ENCODE measurements around the gene NDRG2. TPM values are rescaled to one million over a fixed set of nuclear protein-coding genes. Genes with fewer than 3 reads are reported as not detected.

The NDRG2 gene
- total and polyA plus RNA-seq, 10 donors = 72.4 to 335 (median 201) TPM

- TF ChIP-seq, protein P1, sequence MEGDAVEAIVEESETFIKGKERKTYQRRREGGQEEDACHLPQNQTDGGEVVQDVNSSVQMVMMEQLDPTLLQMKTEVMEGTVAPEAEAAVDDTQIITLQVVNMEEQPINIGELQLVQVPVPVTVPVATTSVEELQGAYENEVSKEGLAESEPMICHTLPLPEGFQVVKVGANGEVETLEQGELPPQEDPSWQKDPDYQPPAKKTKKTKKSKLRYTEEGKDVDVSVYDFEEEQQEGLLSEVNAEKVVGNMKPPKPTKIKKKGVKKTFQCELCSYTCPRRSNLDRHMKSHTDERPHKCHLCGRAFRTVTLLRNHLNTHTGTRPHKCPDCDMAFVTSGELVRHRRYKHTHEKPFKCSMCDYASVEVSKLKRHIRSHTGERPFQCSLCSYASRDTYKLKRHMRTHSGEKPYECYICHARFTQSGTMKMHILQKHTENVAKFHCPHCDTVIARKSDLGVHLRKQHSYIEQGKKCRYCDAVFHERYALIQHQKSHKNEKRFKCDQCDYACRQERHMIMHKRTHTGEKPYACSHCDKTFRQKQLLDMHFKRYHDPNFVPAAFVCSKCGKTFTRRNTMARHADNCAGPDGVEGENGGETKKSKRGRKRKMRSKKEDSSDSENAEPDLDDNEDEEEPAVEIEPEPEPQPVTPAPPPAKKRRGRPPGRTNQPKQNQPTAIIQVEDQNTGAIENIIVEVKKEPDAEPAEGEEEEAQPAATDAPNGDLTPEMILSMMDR (IDR thresholded peaks at IDR 0.05 in 8 of 11, conservative IDR thresholded peaks at IDR 0.05 in 3 of 11) = no peak
- TF ChIP-seq POLR2A (IDR thresholded peaks at IDR 0.05) = no peak
- TF ChIP-seq POLR2AphosphoS5 (IDR thresholded peaks at IDR 0.05) = no peak
- peaks cover 0 to 49% (median 25%) of the 10 kb centered on the region in 6 donors for H3K4me1 ChIP-seq
- 57 to 74% (median 67%) methylated on average over 2 of the region's 2 CpGs for WGBS, 5 donors
- no peaks in the 10 kb centered on the region for H3K36me3 ChIP-seq
- DNase-seq = no peak
- H3K27ac ChIP-seq = peak overlapping the region in 6 of 8 donors; percentile 8 to 64 (median 48)
- peaks cover 0 to 6% (median 0%) of the 10 kb centered on the region in 7 donors for H3K27me3 ChIP-seq (replicated peaks in 1 of 7)
- no peaks in the 10 kb centered on the region for H3K9me3 ChIP-seq
- H3K4me3 ChIP-seq = no peak overlapping the region
- intact Hi-C loops (cut with DNase I; ENCODE audit: low total_unique reads) = no loop called here
These were observed 22.5 kb upstream of the NDRG2 start for GRCh38 chr14:21047378-21047781.

GRCh38 chr14:21043974-21044618 lies 19.2 kb upstream of the NDRG2 start:
- TF ChIP-seq POLR2A (IDR thresholded peaks at IDR 0.05) (no peak), POLR2AphosphoS5 (IDR thresholded peaks at IDR 0.05) (peak in 2 of 3 donors; percentile 80 to 84)
- Histone ChIP-seq H3K4me1 (peaks cover 8 to 61% (median 36%) of the 10 kb centered on the region in 6 donors), H3K4me3 (no peak overlapping the region), H3K27ac (peak overlapping the region in 6 of 8 donors; percentile 4 to 72 (median 58)), H3K9me3 (no peaks in the 10 kb centered on the region), H3K36me3 (no peaks in the 10 kb centered on the region), H3K27me3 (replicated peaks in 1 of 7) (no peaks in the 10 kb centered on the region)
- no peak for DNase-seq
- 19 to 31% (median 24%) methylated on average over 6 of the region's 6 CpGs for WGBS, 5 donors
- intact Hi-C loops (cut with DNase I; ENCODE audit: low total_unique reads) = no loop called here

DNA sequence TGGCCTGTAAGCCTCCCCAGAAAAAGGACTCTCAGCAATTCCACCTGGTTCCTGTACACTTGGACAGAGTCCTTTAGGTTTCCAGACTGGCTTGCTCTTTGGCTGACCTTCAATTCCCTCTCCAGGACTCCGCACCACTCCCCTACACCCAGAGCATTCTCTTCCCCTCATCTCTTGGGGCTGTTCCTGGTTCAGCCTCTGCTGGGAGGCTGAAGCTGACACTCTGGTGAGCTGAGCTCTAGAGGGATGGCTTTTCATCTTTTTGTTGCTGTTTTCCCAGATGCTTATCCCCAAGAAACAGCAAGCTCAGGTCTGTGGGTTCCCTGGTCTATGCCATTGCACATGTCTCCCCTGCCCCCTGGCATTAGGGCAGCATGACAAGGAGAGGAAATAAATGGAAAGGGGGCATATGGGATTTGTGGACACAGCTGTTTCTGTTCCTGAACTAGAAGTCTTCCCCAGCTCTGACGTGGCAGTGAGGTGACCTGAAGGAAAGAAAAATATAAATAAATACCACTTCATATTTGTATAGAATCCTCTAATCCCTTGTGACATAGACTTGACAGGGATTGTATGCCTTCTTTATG lies 18.6 kb upstream of the NDRG2 start:
- Histone ChIP-seq H3K36me3 (no peaks in the 10 kb centered on the region), H3K27me3 (replicated peaks in 1 of 7) (no peaks in the 10 kb centered on the region), H3K4me3 (no peak overlapping the region), H3K27ac (peak overlapping the region in 7 of 8 donors; percentile 4 to 72 (median 58)), H3K4me1 (peaks cover 11 to 61% (median 38%) of the 10 kb centered on the region in 6 donors), H3K9me3 (no peaks in the 10 kb centered on the region)
- WGBS, 5 donors = 49 to 64% (median 50%) methylated on average over 2 of the region's 2 CpGs
- DNase-seq = no peak
- intact Hi-C loops (cut with DNase I; ENCODE audit: low total_unique reads) = no loop called here
- TF ChIP-seq POLR2A (IDR thresholded peaks at IDR 0.05) (no peak), POLR2AphosphoS5 (IDR thresholded peaks at IDR 0.05) (no peak)
- TF ChIP-seq, protein P1 (IDR thresholded peaks at IDR 0.05 in 8 of 11, conservative IDR thresholded peaks at IDR 0.05 in 3 of 11) = no peak

- 40 to 52% (median 47%) methylated on average over 8 of the region's 8 CpGs for WGBS, 5 donors
- Histone ChIP-seq H3K9me3 (no peaks in the 10 kb centered on the region), H3K27ac (peak overlapping the region in 5 of 8 donors; percentile 52 to 72 (median 59)), H3K4me1 (peaks cover 14 to 61% (median 37%) of the 10 kb centered on the region in 6 donors), H3K27me3 (replicated peaks in 1 of 7) (no peaks in the 10 kb centered on the region), H3K36me3 (no peaks in the 10 kb centered on the region), H3K4me3 (no peak overlapping the region)
- TF ChIP-seq POLR2AphosphoS5 (IDR thresholded peaks at IDR 0.05) = no peak
- no peak for TF ChIP-seq POLR2A (IDR thresholded peaks at IDR 0.05)
- TF ChIP-seq, protein P1 (IDR thresholded peaks at IDR 0.05 in 8 of 11, conservative IDR thresholded peaks at IDR 0.05 in 3 of 11) = no peak
- intact Hi-C loops (cut with DNase I; ENCODE audit: low total_unique reads) = no loop called here
- no peak for DNase-seq
These were observed 18.1 kb upstream of the NDRG2 start for GRCh38 chr14:21042918-21043317.

Measured in spleen (tissue), 11 donors.